GM12873 (cell line): ENCODE data around the gene LIMA1.

Experiments
- TF ChIP-seq, protein P1 (sequence below): IDR thresholded peaks from 2 replicates; pipeline ENCODE4 v1.5.1; 2012; ENCODE audit warnings: low read depth, mild to moderate bottlenecking, moderate library complexity, low read length, control low read depth; ENCODE audit not compliant: insufficient read depth; ENCODE audit errors: missing control alignments

LIMA1 gene

DNA sequence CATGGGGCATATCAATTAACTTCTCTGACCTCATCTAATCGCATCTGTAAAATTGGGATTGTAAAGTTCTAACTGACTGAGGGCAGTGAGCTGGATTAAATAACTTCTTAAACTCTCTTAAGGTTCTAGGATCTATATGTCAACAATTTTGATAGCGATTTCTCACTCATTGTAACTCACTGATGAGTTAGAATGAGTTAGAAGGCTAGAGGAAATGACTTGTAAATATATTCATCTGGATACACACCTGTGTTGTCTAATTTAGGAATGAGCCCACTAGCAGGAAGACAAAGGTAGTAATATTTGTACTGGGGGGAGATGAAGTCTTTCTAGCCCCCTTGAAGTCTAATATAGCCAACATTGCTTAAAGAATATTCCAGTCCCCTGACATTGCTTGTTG is 69.9 kb downstream of the LIMA1 start:
- TF ChIP-seq, protein P1, sequence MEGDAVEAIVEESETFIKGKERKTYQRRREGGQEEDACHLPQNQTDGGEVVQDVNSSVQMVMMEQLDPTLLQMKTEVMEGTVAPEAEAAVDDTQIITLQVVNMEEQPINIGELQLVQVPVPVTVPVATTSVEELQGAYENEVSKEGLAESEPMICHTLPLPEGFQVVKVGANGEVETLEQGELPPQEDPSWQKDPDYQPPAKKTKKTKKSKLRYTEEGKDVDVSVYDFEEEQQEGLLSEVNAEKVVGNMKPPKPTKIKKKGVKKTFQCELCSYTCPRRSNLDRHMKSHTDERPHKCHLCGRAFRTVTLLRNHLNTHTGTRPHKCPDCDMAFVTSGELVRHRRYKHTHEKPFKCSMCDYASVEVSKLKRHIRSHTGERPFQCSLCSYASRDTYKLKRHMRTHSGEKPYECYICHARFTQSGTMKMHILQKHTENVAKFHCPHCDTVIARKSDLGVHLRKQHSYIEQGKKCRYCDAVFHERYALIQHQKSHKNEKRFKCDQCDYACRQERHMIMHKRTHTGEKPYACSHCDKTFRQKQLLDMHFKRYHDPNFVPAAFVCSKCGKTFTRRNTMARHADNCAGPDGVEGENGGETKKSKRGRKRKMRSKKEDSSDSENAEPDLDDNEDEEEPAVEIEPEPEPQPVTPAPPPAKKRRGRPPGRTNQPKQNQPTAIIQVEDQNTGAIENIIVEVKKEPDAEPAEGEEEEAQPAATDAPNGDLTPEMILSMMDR: no peak

DNA sequence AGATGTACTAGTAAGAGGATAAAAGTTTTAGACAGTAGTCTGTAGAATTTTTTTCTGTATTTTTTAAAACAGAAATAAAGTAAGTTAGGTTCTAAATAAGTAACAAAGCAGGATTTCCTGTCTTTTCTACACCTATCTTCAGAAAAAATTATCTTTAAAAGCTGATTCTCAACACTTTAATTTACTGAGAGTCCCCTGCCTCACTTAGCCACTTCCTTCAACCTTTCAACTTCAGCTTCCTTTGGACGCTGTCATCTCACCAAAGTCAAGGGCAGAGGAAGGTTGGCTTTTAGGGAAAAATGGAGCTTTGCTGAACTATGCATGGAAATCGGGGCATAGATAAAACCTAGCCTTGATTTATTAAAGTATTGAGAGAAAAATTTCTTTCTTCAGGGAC is 71.3 kb downstream of the LIMA1 start:
- TF ChIP-seq, protein P1: no peak

DNA sequence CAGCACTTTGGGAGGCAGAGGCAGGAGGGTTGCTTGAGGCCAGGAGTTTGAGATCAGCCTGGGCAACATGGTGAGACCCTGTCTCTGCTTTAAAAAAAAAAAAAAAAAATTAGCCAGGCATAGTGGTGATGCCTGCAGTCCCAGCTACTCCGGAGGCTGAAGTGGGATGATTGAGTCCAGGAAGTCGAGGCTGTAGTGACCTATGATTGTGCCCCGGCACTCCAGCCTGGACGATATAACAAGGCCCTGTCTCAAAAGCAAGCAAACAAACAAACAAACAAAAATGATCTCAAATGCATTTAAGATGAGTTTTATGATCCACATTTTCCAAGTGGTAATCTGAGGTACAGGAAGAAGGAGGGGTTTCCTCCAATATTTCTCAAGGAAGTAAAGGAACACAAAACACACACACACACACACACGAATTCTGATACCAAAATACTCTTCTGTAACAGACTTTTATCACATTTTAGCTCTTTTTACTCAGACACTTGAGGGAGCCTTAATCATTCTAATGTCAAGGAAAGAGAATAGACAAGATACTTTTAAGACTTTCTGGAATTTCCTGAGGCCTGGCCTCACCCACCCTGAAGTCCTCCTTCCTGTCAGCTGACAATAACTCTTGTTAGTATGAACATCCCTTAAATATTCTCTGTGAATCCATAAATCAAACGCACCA is 71.8 kb downstream of the LIMA1 start:
- TF ChIP-seq, protein P1: no peak

DNA sequence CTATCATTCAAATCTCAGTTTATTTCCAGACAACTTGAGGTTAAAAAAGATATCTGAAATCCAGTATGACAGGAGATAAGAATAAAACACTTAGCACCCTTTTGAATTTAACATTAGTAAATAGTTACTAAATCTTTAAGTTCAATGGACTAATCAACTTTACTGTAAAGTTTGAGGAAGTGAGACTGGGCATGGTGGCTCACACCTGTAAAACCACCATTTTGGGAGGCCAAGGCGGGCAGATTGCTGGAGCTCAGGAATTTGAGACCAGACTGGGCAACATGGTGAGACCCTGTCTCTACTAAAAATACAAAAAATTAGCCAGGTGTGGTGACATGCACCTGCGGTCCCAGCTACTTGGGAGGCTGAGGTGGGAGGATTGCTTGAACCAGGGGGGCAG is 75.9 kb downstream of the LIMA1 start:
- TF ChIP-seq, protein P1: no peak

DNA sequence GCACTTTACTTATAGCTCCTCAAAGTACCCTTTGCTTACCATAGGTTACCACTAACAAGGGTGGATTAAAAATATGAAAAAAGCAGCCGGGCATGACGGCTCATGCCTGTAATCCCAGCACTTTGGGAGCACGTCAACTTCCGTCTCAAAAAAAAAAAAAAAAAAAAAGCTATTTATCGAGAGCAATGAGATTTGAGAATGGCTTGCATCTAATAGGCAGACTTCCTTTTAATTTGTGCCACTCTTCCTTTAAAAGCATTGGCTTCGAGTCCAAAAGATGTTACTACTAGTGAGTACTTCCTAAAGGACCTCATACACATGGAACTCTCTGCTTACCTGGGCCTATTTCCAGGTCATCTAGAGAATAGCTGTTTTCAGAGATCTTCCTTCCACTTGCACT is 77.7 kb downstream of the LIMA1 start:
- TF ChIP-seq, protein P1: no peak

- TF ChIP-seq, protein P1: no peak
These were observed 79.6 kb downstream of the LIMA1 start for GRCh38 chr12:50203691-50204090.

DNA sequence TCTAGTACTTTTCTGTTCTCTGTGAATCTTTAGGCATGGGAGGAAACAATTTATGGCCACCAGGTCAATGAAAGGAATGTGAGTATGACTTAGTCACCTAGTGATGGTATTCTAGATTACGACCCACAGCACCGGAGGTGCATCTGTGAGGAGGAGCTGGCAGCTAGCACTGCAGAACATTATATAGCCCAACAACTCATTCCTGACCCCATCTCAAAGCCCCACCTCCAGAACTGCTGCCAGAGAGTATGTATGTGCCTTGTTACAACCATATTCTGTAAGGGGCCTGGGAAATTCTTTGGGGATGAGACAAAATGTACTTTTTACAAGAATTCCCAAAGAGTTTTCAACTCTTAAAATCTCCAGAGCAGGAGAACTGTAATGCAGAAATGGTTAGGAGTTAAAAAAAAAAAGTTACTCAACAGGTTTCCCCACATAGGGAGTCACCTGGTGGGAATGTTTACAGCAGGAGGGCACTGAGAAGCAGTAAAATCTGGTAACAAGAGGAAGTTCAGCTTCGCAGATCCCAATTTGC is 81.3 kb downstream of the LIMA1 start:
- TF ChIP-seq, protein P1: no peak
